HepG2 (cell line): ENCODE measurements around the gene ZFP82. TPM values are rescaled to one million over a fixed set of nuclear protein-coding genes. Genes with fewer than 3 reads are reported as not detected.

ENCODE experiments used
- MIER2 ChIP-seq: IDR thresholded peaks from 2 replicates; pipeline ENCODE4 v1.6.1; 2016; ENCODE audit warnings: missing biosample characterization, missing genetic modification reagents
- TEAD2 ChIP-seq: sonication (generic); formaldehyde crosslinking; IDR thresholded peaks from 2 replicates; pipeline ENCODE4 v1.9.0; 2021; ENCODE audit warnings: missing genetic modification reagents
- TMF1 ChIP-seq: sonication (generic); formaldehyde crosslinking; IDR thresholded peaks from 2 replicates; pipeline ENCODE4 v1.8.1; 2022; ENCODE audit warnings: low read depth, missing genetic modification reagents
- TOE1 ChIP-seq: sonication (generic); formaldehyde crosslinking; IDR thresholded peaks from 2 replicates; pipeline ENCODE4 v1.4.0; 2020; ENCODE audit warnings: mild to moderate bottlenecking, missing genetic modification reagents
- ZNF354B ChIP-seq: sonication (generic); formaldehyde crosslinking; IDR thresholded peaks from 2 replicates; pipeline ENCODE4 v1.8.0; 2022; ENCODE audit warnings: mild to moderate bottlenecking, missing genetic modification reagents
- ZNF737 ChIP-seq: sonication (generic); formaldehyde crosslinking; IDR thresholded peaks from 2 replicates; pipeline ENCODE4 v1.5.0; 2020; ENCODE audit warnings: missing genetic modification reagents, mild to moderate bottlenecking, borderline replicate concordance
- polyA plus RNA-seq, 8 experiments: library from polyadenylated mRNA; depleted of rRNA in 3 of 8; stranded (reverse) in 7 of 8; unstranded in 1 of 8; fragments of >200 nt; fragmentation: Illumina TruSeq in 4 of 8; extraction: Trizol in 4 of 8; gene quantifications; 2 replicates each; pipeline versions ENCODE4 v1.2.1 to v1.2.3, GENCODE V29; 2011 to 2016; ENCODE audit warnings: low read depth in 4 of 8, missing spikeins in 1 of 8, mixed read lengths in 1 of 8; ENCODE audit not compliant: insufficient read depth in 1 of 8
- total RNA-seq, 5 experiments: library from RNA; depleted of rRNA; stranded (reverse); fragments of >200 nt; fragmentation: Illumina TruSeq; extraction: Trizol; gene quantifications; 2 replicates each; pipeline ENCODE4 v1.2.3, GENCODE V29; 2016; ENCODE audit warnings: low read depth in 1 of 5
- TF ChIP-seq, protein P1 (sequence below): sonication (generic); formaldehyde crosslinking; IDR thresholded peaks from 2 replicates; pipeline ENCODE4 v1.4.0; 2020; ENCODE audit warnings: mild to moderate bottlenecking, missing genetic modification reagents
- TF ChIP-seq, protein P2 (sequence below): sonication (generic); formaldehyde crosslinking; IDR thresholded peaks from 2 replicates; pipeline ENCODE4 v1.4.0; 2020; ENCODE audit warnings: missing genetic modification reagents, borderline replicate concordance
- TF ChIP-seq, protein P3 (sequence below): sonication (generic); formaldehyde crosslinking; IDR thresholded peaks from 2 replicates; pipeline ENCODE4 v1.5.0; 2020; ENCODE audit warnings: mild to moderate bottlenecking, missing genetic modification reagents
- TF ChIP-seq, protein P4 (sequence below): sonication (generic); formaldehyde crosslinking; IDR thresholded peaks from 2 replicates; pipeline ENCODE4 v1.4.0; 2020; ENCODE audit warnings: missing genetic modification reagents
- TF ChIP-seq, protein P5 (sequence below): sonication (generic); formaldehyde crosslinking; IDR thresholded peaks from 2 replicates; pipeline ENCODE4 v1.4.0; 2020; ENCODE audit warnings: mild to moderate bottlenecking, missing genetic modification reagents
- TF ChIP-seq, protein P6 (sequence below): sonication (generic); formaldehyde crosslinking; IDR thresholded peaks from 2 replicates; pipeline ENCODE4 v1.4.0; 2020; ENCODE audit warnings: missing genetic modification reagents, mild to moderate bottlenecking, borderline replicate concordance

ZFP82 gene
- total and polyA plus RNA-seq, 2 of the 13 experiments (the other 11 are each of a cell fraction or from before 2014, with no cell fraction given), result 1.7 to 4.3 TPM

DNA sequence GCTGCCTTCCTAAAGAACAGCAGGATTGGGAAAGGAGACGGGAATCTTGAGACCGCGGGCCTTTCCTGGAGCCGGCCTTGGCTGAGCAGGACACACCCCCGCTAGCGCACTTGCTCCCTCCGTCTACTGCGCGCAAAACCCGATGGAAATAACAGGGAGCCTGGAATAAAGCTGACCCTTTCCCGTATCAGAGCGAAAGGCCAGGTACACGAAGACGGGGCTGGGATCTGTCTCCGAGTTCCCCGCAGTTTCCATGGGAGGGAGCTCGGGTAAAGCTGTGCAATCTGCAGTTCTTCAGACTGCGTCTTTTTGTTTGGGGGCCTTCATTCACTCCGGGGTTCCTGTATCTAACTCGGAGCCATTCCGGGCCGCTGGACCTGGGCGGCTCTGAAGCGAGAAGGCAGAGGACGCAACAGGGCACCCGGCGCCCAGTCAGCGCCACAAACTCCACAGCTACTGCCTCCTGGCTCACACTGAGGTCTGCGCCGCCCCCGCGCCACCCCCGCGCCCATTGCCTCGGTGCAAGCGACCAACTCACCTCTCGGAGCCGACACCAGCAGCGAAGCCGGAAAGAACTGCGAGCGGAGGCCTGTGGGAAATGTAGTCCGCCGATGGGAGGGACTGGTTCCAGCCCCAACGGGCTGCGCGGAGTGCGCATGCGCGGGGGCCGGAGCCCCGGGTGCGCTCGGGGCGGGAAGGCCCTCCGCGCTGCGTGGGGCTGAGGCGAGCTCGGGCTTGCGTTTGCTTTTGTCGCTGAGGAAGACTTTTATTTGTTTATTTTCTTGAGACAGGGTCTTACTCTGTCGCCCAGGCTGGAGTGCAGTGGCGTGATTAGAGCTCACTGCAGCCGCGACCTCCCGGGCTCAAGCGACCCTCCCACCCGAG, 39.6 kb downstream of the ZFP82 start, which contains the start of gene ZFP14 (continued):
- TF ChIP-seq, protein P1, sequence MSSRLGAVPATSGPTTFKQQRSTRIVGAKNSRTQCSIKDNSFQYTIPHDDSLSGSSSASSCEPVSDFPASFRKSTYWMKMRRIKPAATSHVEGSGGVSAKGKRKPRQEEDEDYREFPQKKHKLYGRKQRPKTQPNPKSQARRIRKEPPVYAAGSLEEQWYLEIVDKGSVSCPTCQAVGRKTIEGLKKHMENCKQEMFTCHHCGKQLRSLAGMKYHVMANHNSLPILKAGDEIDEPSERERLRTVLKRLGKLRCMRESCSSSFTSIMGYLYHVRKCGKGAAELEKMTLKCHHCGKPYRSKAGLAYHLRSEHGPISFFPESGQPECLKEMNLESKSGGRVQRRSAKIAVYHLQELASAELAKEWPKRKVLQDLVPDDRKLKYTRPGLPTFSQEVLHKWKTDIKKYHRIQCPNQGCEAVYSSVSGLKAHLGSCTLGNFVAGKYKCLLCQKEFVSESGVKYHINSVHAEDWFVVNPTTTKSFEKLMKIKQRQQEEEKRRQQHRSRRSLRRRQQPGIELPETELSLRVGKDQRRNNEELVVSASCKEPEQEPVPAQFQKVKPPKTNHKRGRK, result no peak
- TF ChIP-seq, protein P2, sequence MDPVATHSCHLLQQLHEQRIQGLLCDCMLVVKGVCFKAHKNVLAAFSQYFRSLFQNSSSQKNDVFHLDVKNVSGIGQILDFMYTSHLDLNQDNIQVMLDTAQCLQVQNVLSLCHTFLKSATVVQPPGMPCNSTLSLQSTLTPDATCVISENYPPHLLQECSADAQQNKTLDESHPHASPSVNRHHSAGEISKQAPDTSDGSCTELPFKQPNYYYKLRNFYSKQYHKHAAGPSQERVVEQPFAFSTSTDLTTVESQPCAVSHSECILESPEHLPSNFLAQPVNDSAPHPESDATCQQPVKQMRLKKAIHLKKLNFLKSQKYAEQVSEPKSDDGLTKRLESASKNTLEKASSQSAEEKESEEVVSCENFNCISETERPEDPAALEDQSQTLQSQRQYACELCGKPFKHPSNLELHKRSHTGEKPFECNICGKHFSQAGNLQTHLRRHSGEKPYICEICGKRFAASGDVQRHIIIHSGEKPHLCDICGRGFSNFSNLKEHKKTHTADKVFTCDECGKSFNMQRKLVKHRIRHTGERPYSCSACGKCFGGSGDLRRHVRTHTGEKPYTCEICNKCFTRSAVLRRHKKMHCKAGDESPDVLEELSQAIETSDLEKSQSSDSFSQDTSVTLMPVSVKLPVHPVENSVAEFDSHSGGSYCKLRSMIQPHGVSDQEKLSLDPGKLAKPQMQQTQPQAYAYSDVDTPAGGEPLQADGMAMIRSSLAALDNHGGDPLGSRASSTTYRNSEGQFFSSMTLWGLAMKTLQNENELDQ (CRISPR knock-in tag), result no peak
- TF ChIP-seq, protein P3, sequence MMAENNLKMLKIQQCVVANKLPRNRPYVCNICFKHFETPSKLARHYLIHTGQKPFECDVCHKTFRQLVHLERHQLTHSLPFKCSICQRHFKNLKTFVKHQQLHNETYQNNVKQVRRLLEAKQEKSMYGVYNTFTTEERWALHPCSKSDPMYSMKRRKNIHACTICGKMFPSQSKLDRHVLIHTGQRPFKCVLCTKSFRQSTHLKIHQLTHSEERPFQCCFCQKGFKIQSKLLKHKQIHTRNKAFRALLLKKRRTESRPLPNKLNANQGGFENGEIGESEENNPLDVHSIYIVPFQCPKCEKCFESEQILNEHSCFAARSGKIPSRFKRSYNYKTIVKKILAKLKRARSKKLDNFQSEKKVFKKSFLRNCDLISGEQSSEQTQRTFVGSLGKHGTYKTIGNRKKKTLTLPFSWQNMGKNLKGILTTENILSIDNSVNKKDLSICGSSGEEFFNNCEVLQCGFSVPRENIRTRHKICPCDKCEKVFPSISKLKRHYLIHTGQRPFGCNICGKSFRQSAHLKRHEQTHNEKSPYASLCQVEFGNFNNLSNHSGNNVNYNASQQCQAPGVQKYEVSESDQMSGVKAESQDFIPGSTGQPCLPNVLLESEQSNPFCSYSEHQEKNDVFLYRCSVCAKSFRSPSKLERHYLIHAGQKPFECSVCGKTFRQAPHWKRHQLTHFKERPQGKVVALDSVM (CRISPR knock-in tag), result peak; percentile 59
- TF ChIP-seq TOE1 (CRISPR knock-in tag) (no peak), MIER2 (CRISPR knock-in tag) (0 out of 2 replicates have a peak, but pooled peaks have one; percentile 21), TMF1 (CRISPR knock-in tag) (no peak), ZNF737 (CRISPR knock-in tag) (no peak), ZNF354B (CRISPR knock-in tag) (no peak), TEAD2 (CRISPR knock-in tag) (0 out of 2 replicates have a peak, but pooled peaks have one; percentile 29)
- TF ChIP-seq, protein P4, sequence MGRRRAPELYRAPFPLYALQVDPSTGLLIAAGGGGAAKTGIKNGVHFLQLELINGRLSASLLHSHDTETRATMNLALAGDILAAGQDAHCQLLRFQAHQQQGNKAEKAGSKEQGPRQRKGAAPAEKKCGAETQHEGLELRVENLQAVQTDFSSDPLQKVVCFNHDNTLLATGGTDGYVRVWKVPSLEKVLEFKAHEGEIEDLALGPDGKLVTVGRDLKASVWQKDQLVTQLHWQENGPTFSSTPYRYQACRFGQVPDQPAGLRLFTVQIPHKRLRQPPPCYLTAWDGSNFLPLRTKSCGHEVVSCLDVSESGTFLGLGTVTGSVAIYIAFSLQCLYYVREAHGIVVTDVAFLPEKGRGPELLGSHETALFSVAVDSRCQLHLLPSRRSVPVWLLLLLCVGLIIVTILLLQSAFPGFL (CRISPR knock-in tag), result peak; percentile 37; the same call in 1 of the 2 replicates
- TF ChIP-seq, protein P5, sequence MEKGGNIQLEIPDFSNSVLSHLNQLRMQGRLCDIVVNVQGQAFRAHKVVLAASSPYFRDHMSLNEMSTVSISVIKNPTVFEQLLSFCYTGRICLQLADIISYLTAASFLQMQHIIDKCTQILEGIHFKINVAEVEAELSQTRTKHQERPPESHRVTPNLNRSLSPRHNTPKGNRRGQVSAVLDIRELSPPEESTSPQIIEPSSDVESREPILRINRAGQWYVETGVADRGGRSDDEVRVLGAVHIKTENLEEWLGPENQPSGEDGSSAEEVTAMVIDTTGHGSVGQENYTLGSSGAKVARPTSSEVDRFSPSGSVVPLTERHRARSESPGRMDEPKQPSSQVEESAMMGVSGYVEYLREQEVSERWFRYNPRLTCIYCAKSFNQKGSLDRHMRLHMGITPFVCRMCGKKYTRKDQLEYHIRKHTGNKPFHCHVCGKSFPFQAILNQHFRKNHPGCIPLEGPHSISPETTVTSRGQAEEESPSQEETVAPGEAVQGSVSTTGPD, result no peak; the same call in 1 of the 2 replicates
- TF ChIP-seq, protein P6, sequence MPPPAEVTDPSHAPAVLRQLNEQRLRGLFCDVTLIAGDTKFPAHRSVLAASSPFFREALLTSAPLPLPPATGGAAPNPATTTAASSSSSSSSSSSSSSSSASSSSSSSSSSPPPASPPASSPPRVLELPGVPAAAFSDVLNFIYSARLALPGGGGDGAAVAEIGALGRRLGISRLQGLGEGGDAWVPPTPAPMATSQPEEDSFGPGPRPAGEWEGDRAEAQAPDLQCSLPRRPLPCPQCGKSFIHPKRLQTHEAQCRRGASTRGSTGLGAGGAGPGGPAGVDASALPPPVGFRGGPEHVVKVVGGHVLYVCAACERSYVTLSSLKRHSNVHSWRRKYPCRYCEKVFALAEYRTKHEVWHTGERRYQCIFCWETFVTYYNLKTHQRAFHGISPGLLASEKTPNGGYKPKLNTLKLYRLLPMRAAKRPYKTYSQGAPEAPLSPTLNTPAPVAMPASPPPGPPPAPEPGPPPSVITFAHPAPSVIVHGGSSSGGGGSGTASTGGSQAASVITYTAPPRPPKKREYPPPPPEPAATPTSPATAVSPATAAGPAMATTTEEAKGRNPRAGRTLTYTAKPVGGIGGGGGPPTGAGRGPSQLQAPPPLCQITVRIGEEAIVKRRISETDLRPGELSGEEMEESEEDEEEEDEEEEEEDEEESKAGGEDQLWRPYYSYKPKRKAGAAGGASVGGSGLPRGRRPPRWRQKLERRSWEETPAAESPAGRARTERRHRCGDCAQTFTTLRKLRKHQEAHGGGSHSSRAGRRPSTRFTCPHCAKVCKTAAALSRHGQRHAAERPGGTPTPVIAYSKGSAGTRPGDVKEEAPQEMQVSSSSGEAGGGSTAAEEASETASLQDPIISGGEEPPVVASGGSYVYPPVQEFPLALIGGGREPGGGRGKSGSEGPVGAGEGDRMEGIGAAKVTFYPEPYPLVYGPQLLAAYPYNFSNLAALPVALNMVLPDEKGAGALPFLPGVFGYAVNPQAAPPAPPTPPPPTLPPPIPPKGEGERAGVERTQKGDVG (CRISPR knock-in tag), result peak; percentile 78; the same call in 1 of the 2 replicates
